ENCODE data around the gene OBP2A. TPM values are rescaled to one million over a fixed set of nuclear protein-coding genes. Genes with fewer than 3 reads are reported as not detected.

Gene OBP2A
- total and polyA plus RNA-seq, 2 of the 8 experiments (the other 6 are each of a cell fraction or from before 2014, with no cell fraction given): not detected

DNA sequence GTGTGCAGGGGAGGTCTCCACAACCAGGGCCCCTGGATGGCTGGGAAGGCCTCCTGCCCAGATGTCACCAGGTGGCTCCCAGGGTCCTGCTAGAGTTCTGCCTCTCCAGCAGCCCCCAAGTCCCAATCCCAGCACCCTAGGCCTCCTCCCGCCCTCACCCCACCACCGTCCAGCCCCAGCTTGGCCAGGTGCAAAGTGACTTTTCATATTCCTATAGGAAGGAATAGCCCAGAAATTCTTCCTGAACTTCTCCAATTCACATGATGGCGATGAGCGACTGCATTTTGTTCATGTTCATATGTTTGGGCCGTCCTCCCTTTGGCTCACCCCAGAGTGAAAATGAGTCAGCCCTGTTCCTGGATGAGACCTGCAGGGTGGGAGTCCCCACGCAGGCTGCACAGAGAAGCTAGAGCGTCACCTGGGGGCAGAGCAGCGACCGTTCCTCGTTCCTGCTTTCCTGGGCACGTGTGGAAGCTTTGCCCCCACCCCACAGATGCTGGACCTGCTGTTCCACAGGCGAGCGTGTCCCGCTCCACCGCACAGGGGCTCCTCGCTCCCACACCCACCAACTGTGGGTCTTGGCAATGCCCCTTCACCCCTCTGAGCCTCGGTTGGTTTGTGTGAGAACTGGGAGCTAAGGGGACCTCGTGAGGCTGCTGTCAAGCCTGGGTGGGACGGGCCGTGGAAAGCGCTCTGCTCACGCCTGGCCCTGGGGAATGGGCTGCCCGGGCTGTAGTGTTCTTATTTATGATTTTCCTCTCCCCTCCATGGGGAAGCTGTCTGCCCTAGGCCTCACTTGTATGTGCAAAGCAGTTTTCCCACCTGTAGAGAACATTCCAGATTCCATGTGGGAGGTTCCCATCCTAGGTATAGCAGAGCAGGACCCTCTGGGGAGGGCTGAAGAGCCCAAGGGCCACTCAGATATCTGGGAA is 38.6 kb upstream of the OBP2A start:
- no peak overlapping the region for H2BK20ac ChIP-seq (ENCODE audit: low read length)
- no peak overlapping the region for H3K4ac ChIP-seq (replicated peaks; ENCODE audit: insufficient read length, low read depth, low read length)
- WGBS, 2 experiments (ENCODE audit: extremely low coverage in 1 of 2, insufficient coverage in 1 of 2, insufficient read length in 1 of 2, insufficient replicate concordance in 2 of 2, low coverage in 1 of 2, low lambda C conversion rate in 2 of 2, missing lambda C conversion rate in 1 of 2): 83% methylated on average over 18 of the region's 23 CpGs; no CpG with 5 or more reads in 1 of the 2 experiments
- no peak overlapping the region for H2AFZ ChIP-seq (ENCODE audit: low read length)
- H3K79me1 ChIP-seq (ENCODE audit: low read depth, low read length): no peaks in the 10 kb centered on the region
- H4K20me1 ChIP-seq (replicated peaks in 1 of 2; ENCODE audit: control insufficient read depth in 1 of 2, insufficient read depth in 2 of 2, low read length in 2 of 2): peaks cover 13% of the 10 kb centered on the region in 2 experiments
- no peaks in the 10 kb centered on the region for H3K23me2 ChIP-seq (ENCODE audit: low read depth, low read length)
- peaks cover 6 to 25% (median 18%) of the 10 kb centered on the region in 4 experiments; a peak in 7 of 8 replicates for H3K36me3 ChIP-seq (ENCODE audit: control insufficient read depth in 2 of 4, insufficient read depth in 4 of 4, low read length in 3 of 4)
- no peak overlapping the region for H3K4me3 ChIP-seq (ENCODE audit: extremely low read depth in 1 of 4, insufficient read depth in 2 of 4, low read depth in 3 of 4, low read length in 4 of 4)
- H2BK15ac ChIP-seq (ENCODE audit: low read length): no peak overlapping the region
- H3K27me3 ChIP-seq (replicated peaks in 1 of 4; ENCODE audit: control insufficient read depth in 3 of 4, extremely low read depth in 1 of 4, insufficient read depth in 3 of 4, low read length in 3 of 4): no peaks in the 10 kb centered on the region
- FAIRE-seq: no peak
- H2BK120ac ChIP-seq (replicated peaks; ENCODE audit: low read depth, low read length): no peak overlapping the region
- CTCF ChIA-PET (ENCODE audit: partially characterized antibody): interaction anchor here (0.7 to 2.2 kb wide), 5 partner anchors 10 to 67 kb away, joined by 3 to 8 read pairs (median 5); no protein-coding TSS in a partner anchor
- POLR2A ChIA-PET (ENCODE audit: partially characterized antibody): interaction anchor here (1.2 to 2.8 kb wide), 3 partner anchors 19 to 27 kb away, joined by 3 to 10 read pairs (median 3); no protein-coding TSS in a partner anchor
- H3K4me1 ChIP-seq (replicated peaks in 1 of 4; ENCODE audit: control insufficient read depth in 3 of 4, insufficient read depth in 4 of 4, low read length in 3 of 4): peaks cover 0 to 4% (median 0%) of the 10 kb centered on the region in 4 experiments; a peak in 2 of 7 replicates
- H3K23ac ChIP-seq (ENCODE audit: insufficient read length): no peak overlapping the region
- H4K8ac ChIP-seq (ENCODE audit: extremely low read depth, insufficient read depth, low read length): no peak overlapping the region
- peaks cover 0 to 2% of the 10 kb centered on the region in 2 experiments; a peak in 1 of 4 replicates for H3K79me2 ChIP-seq (ENCODE audit: control insufficient read depth in 1 of 2, insufficient read depth in 2 of 2, low read length in 2 of 2)
- H4K5ac ChIP-seq (ENCODE audit: insufficient read length, low read depth, low read length): no peak overlapping the region
- no peak overlapping the region for H3K9ac ChIP-seq (replicated peaks in 1 of 4; ENCODE audit: extremely low read depth in 1 of 4, low read depth in 3 of 4, low read length in 3 of 4)
- H3K14ac ChIP-seq (ENCODE audit: insufficient read length): no peak overlapping the region
- no peak overlapping the region for H2AK5ac ChIP-seq (ENCODE audit: low read depth, low read length)
- no peak overlapping the region for H3K18ac ChIP-seq (ENCODE audit: extremely low read depth, low read length)
- no peak overlapping the region for H3K4me2 ChIP-seq (ENCODE audit: insufficient read depth in 1 of 2, low read depth in 2 of 2, low read length in 2 of 2)
- H3K56ac ChIP-seq (replicated peaks; ENCODE audit: insufficient read length, low read depth, low read length): no peak overlapping the region
- no peak overlapping the region for H3K27ac ChIP-seq (ENCODE audit: low read depth, low read length)
- H3K9me3 ChIP-seq (ENCODE audit: insufficient read depth in 2 of 2, low read depth in 1 of 2, low read length in 1 of 2): no peaks in the 10 kb centered on the region
- H4K91ac ChIP-seq (replicated peaks; ENCODE audit: insufficient read length, low read length): no peak overlapping the region
- H2BK5ac ChIP-seq (ENCODE audit: low read depth, low read length): no peak overlapping the region
- H2BK12ac ChIP-seq (ENCODE audit: low read depth, low read length): peak overlapping the region; percentile 43; the same call in 1 of the 2 replicates
- DNase-seq (ENCODE audit: low read depth in 1 of 2, low spot score in 2 of 2): no peak
- TF ChIP-seq ASH2L (IDR thresholded peaks at IDR 0.05; ENCODE audit: low read length): no peak
- TF ChIP-seq MAX (IDR thresholded peaks at IDR 0.05): no peak
- TF ChIP-seq RNF2 (IDR thresholded peaks at IDR 0.05; ENCODE audit: borderline replicate concordance, low read depth, low read length, missing control alignments, poor library complexity, severe bottlenecking): no peak
- TF ChIP-seq SIRT6 (IDR thresholded peaks at IDR 0.05; ENCODE audit: low read length): no peak
- no peak for TF ChIP-seq BACH1 (IDR thresholded peaks at IDR 0.05; ENCODE audit: low read length)
- TF ChIP-seq ATF3 (IDR thresholded peaks at IDR 0.05; ENCODE audit: insufficient read depth, low read depth, low read length): no peak
- TF ChIP-seq CHD1 (IDR thresholded peaks at IDR 0.05; ENCODE audit: low read depth, low read length): no peak
- no peak for TF ChIP-seq PHF8 (conservative IDR thresholded peaks at IDR 0.05; ENCODE audit: low read depth, low read length)
- TF ChIP-seq, protein P1, sequence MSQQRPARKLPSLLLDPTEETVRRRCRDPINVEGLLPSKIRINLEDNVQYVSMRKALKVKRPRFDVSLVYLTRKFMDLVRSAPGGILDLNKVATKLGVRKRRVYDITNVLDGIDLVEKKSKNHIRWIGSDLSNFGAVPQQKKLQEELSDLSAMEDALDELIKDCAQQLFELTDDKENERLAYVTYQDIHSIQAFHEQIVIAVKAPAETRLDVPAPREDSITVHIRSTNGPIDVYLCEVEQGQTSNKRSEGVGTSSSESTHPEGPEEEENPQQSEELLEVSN (IDR thresholded peaks at IDR 0.05): no peak
- TF ChIP-seq POLR2AphosphoS5 (IDR thresholded peaks at IDR 0.05; ENCODE audit: low read depth, low read length): no peak

All from H1 (cell line).